Tibial artery (tissue), 4 donors: Measurements from ENCODE around the gene COPE.

ENCODE experiments used
- DNase-seq, 2 donors: peaks; one replicate each; pipeline ENCODE4 v3.0.0-alpha.2; 2019
- H3K27ac ChIP-seq, 2 donors: fragments of 200-600 bp; sonication (generic) in 1 of 2; 1 replicate in 1 of 2; 2 replicates in 1 of 2; pipeline ENCODE4 v1.5.1; 2018 to 2019; ENCODE audit warnings: mild to moderate bottlenecking in 1 of 2
- H3K27me3 ChIP-seq, 2 donors: fragments of 200-600 bp; sonication (generic) in 1 of 2; one replicate each; pipeline versions ENCODE4 v1.5.1 to v1.6.0; 2016 to 2019
- H3K36me3 ChIP-seq, 3 donors: fragments of 200-600 bp; sonication (generic) in 2 of 3; one replicate each; pipeline ENCODE4 v1.5.1; 2016 to 2019; ENCODE audit warnings: mild to moderate bottlenecking in 2 of 3
- H3K4me1 ChIP-seq, 4 donors: fragments of 200-600 bp; sonication (generic) in 2 of 4; 1 replicate in 3 of 4; 2 replicates in 1 of 4; pipeline ENCODE4 v1.5.1; 2016 to 2019
- H3K4me3 ChIP-seq, 2 donors: fragments of 200-600 bp; sonication (generic) in 1 of 2; 1 replicate in 1 of 2; 2 replicates in 1 of 2; pipeline ENCODE4 v1.5.1; 2018 to 2019; ENCODE audit warnings: mild to moderate bottlenecking in 2 of 2
- H3K9me3 ChIP-seq, 3 donors: fragments of 200-600 bp; sonication (generic) in 1 of 3; one replicate each; pipeline ENCODE4 v1.5.1; 2016 to 2019
- CTCF ChIP-seq, 2 experiments: fragments of 200-600 bp in 1 of 2; fragments of 450-650 bp in 1 of 2; IDR thresholded peaks; one replicate each; pipeline ENCODE4 v1.5.1; 2017 to 2019; ENCODE audit warnings: antibody characterized with exemption in 2 of 2, mild to moderate bottlenecking in 1 of 2, moderate library complexity in 1 of 2
- intact Hi-C: fragments of 100-400 bp; cut with DNase I; formaldehyde crosslinking; loops from one replicate; pipeline ENCODE4 v1.15.0; 2023; ENCODE audit warnings: low total_unique reads

COPE gene

GRCh38 chr19:18881491-18881890, 37.7 kb downstream of the COPE start:
- Histone ChIP-seq H3K4me1 (no peaks in the 10 kb centered on the region), H3K9me3 (no peaks in the 10 kb centered on the region), H3K4me3 (no peak overlapping the region), H3K27ac (no peak overlapping the region), H3K27me3 (no peaks in the 10 kb centered on the region), H3K36me3 (peaks cover 0 to 8% (median 0%) of the 10 kb centered on the region in 3 donors)
- TF ChIP-seq CTCF (IDR thresholded peaks at IDR 0.05) = no peak
- intact Hi-C loops = no loop called here
- DNase-seq = no peak

DNA sequence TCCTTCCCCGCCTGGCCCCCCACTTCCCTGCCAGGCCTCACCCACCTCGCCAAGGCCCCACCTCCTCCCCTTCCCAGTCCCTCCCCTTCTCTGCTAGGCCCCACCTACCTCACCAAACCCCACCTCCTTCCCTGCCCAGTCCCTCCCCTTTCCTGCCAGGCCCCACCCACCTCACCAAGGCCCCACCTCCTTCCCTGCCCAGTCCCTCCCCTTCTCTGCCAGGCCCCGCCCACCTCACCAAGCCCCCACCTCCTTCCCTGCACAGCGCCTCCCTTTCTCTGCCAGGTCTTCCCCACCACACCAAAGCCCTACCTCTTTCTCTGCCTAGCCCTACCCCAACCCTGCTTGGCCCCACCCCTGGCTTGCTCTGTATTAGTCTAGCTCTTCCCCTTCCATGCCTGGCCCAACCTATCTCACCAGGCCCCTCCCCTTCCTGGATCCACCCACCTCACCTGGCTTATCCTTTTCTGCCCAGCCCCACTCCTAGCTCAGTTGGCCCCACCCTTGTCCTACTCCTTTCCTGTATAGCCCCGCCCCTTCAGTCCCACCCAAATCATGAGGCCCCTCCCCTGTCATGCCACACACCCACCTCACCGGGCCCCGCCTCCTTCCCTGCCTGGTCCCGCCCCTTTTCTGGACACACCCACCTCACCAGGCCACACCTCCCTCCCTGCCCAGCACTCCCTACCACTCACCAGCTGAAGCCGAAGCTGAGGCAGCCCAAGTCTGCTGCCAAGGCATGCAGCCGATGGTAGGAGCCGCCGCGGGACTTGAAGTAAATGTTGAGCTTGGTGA, 39.4 kb downstream of the COPE start:
- Histone ChIP-seq H3K9me3 (no peaks in the 10 kb centered on the region), H3K27me3 (no peaks in the 10 kb centered on the region), H3K27ac (no peak overlapping the region), H3K4me1 (no peaks in the 10 kb centered on the region), H3K4me3 (no peak overlapping the region), H3K36me3 (peaks cover 0 to 8% (median 0%) of the 10 kb centered on the region in 3 donors)
- TF ChIP-seq CTCF (IDR thresholded peaks at IDR 0.05) = no peak
- intact Hi-C loops = no loop called here
- DNase-seq = no peak

DNA sequence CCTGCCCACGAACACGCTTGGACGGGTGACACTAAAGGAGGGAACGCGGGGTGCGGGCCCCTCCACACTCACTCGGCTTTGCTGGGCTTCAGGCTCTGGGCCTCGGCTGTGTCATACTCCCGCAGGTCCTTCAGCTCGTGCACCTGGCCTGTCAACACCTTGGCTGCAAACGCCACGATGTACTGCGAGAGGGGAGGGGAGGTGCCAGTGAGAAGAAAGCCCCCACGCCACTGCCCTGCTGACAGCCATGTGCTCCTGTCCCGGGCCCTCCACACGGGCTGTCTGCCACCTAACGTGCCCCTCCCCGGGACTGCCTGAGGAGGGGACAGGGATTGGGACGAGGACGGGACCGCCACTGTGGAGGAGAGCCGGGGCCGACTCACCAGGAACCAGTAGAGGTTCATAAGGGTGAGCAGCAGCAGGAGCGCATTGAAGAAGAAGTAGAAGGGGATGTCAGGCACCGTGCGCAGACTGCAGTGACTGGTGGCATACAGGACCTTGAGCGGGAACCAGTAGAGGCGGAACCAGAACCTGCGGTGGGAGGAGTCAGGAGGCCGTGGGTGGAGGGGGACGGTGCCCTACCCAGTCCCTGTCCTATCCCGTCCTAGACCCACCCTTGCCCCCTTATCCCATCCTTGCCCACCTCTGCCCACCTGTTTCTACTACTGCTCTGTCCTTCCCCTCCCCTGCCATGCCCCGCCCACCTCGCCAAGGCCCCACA, 40.2 kb downstream of the COPE start:
- Histone ChIP-seq H3K4me1 (no peaks in the 10 kb centered on the region), H3K36me3 (peaks cover 0 to 8% (median 0%) of the 10 kb centered on the region in 3 donors), H3K9me3 (no peaks in the 10 kb centered on the region), H3K27ac (no peak overlapping the region), H3K4me3 (no peak overlapping the region), H3K27me3 (no peaks in the 10 kb centered on the region)
- intact Hi-C loops = no loop called here
- TF ChIP-seq CTCF (IDR thresholded peaks at IDR 0.05) = no peak
- no peak for DNase-seq

GRCh38 chr19:18878058-18878797, 41.0 kb downstream of the COPE start:
- no peaks in the 10 kb centered on the region for H3K4me1 ChIP-seq
- no peak for DNase-seq
- no peak overlapping the region for H3K27ac ChIP-seq
- no peak for TF ChIP-seq CTCF (IDR thresholded peaks at IDR 0.05)
- peaks cover 0 to 8% (median 0%) of the 10 kb centered on the region in 3 donors for H3K36me3 ChIP-seq
- no peak overlapping the region for H3K4me3 ChIP-seq
- intact Hi-C loops = no loop called here
- H3K27me3 ChIP-seq = no peaks in the 10 kb centered on the region
- no peaks in the 10 kb centered on the region for H3K9me3 ChIP-seq

DNA sequence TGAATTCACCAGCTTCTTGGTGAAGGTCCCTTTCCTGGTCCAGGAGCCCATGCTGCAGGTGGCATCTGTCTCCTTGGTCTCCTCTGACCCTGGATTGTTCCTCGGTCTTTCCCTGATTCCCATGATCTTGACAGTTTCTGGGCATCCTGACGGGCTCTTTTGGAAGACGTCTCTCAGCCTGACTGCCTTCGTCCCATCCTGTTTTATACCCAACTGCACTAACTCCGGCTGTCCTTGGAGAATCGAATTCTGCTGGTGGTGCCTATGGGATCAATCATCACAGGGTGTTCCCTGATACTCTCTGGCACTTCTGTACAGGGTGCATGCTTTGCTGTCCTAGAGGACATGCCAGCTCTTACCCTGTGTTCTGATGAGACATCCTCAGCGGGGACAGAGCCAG, 42.3 kb downstream of the COPE start:
- Histone ChIP-seq H3K27ac (no peak overlapping the region), H3K36me3 (peaks cover 0 to 8% (median 0%) of the 10 kb centered on the region in 3 donors), H3K27me3 (no peaks in the 10 kb centered on the region), H3K4me3 (no peak overlapping the region), H3K4me1 (no peaks in the 10 kb centered on the region), H3K9me3 (no peaks in the 10 kb centered on the region)
- no peak for DNase-seq
- intact Hi-C loops = no loop called here
- TF ChIP-seq CTCF (IDR thresholded peaks at IDR 0.05) = no peak
